Measurements from ENCODE around the gene BRD8. TPM values are rescaled to one million over a fixed set of nuclear protein-coding genes. Genes with fewer than 3 reads are reported as not detected.

Gene BRD8
- total and polyA plus RNA-seq, 10 of the 15 experiments (the other 5 are each of a cell fraction or from before 2014, with no cell fraction given): 28.1 to 78.5 (median 44.5) TPM

GRCh38 chr5:138163721-138164120 is 14.7 kb downstream of the BRD8 start (continued):
- TF ChIP-seq ZNF217 (IDR thresholded peaks at IDR 0.05): no peak
- no peak for TF ChIP-seq EED (IDR thresholded peaks at IDR 0.05; ENCODE audit: low read depth)
- no peak for TF ChIP-seq IRF4 (IDR thresholded peaks at IDR 0.05; ENCODE audit: low read depth, low read length)
- no peak for TF ChIP-seq DPF2 (IDR thresholded peaks at IDR 0.05)
- no peak for TF ChIP-seq SMARCA5 (IDR thresholded peaks at IDR 0.05)

- no TSS peak for BruUV-seq (replicated peaks)
- Histone ChIP-seq H3K9me3 (replicated peaks; ENCODE audit: control insufficient read depth, insufficient read depth, low read length) (no peaks in the 10 kb centered on the region), H3K9ac (ENCODE audit: control insufficient read depth, insufficient read depth, low read length) (no peak overlapping the region), H3K79me2 (ENCODE audit: control insufficient read depth, insufficient read depth, low read length) (no peaks in the 10 kb centered on the region), H3K4me2 (ENCODE audit: control insufficient read depth, insufficient read depth) (no peak overlapping the region), H4K20me1 (ENCODE audit: control insufficient read depth, insufficient read depth) (no peaks in the 10 kb centered on the region), H3K4me1 (ENCODE audit: control insufficient read depth, insufficient read depth, low read length) (no peaks in the 10 kb centered on the region), H3K36me3 (ENCODE audit: control insufficient read depth in 2 of 2, insufficient read depth in 2 of 2, low read length in 1 of 2) (peaks cover 21 to 47% of the 10 kb centered on the region in 2 experiments), H3K27ac (ENCODE audit: control insufficient read depth, insufficient read depth) (no peak overlapping the region), H2AFZ (ENCODE audit: control insufficient read depth, low read depth, low read length) (no peak overlapping the region), H3K27me3 (replicated peaks in 1 of 2; ENCODE audit: control insufficient read depth in 2 of 2, insufficient read depth in 2 of 2, low read length in 1 of 2) (no peaks in the 10 kb centered on the region), H3K4me3 (no peak overlapping the region)
- ATAC-seq: no peak
- ChIA-PET SMC1A (ENCODE audit: uncharacterized antibody, unreplicated experiment) (no interaction called here), RAD21 (ENCODE audit: unreplicated experiment) (no interaction called here), CTCF (no interaction called here), POLR2A (no interaction called here)
- in situ Hi-C loops (cut with MboI): no loop called here
- WGBS (ENCODE audit: insufficient coverage, insufficient replicate concordance, low lambda C conversion rate, missing lambda C conversion rate): 96% methylated on average over 4 of the region's 4 CpGs
- no peak for DNase-seq (ENCODE audit: low read depth, low spot score)
- intact Hi-C loops (cut with micrococcal nuclease; ENCODE audit: unreplicated experiment): no loop called here
- no peak for FAIRE-seq
- TF ChIP-seq TCF12 (IDR thresholded peaks at IDR 0.05; ENCODE audit: low read depth, low read length): no peak
- TF ChIP-seq NFYA (IDR thresholded peaks at IDR 0.05; ENCODE audit: borderline replicate concordance, low read depth, low read length): no peak
These were observed 17.7 kb downstream of the BRD8 start for GRCh38 chr5:138160706-138161105.

GRCh38 chr5:138159666-138160065 is 18.8 kb downstream of the BRD8 start:
- in situ Hi-C loops (cut with MboI) (no loop called here), intact Hi-C loops (cut with micrococcal nuclease; ENCODE audit: unreplicated experiment) (no loop called here)
- ChIA-PET RAD21 (ENCODE audit: unreplicated experiment) (no interaction called here), CTCF (no interaction called here), SMC1A (ENCODE audit: uncharacterized antibody, unreplicated experiment) (interaction anchor here (1.0 kb wide), 1 partner anchor 120 kb away, joined by 3 read pairs; no protein-coding TSS in a partner anchor), POLR2A (no interaction called here)
- Histone ChIP-seq H2AFZ (ENCODE audit: control insufficient read depth, low read depth, low read length) (no peak overlapping the region), H3K4me1 (ENCODE audit: control insufficient read depth, insufficient read depth, low read length) (no peaks in the 10 kb centered on the region), H3K27me3 (replicated peaks in 1 of 2; ENCODE audit: control insufficient read depth in 2 of 2, insufficient read depth in 2 of 2, low read length in 1 of 2) (no peaks in the 10 kb centered on the region), H3K36me3 (ENCODE audit: control insufficient read depth in 2 of 2, insufficient read depth in 2 of 2, low read length in 1 of 2) (peaks cover 14 to 39% of the 10 kb centered on the region in 2 experiments), H3K27ac (ENCODE audit: control insufficient read depth, insufficient read depth) (no peak overlapping the region), H3K79me2 (ENCODE audit: control insufficient read depth, insufficient read depth, low read length) (no peaks in the 10 kb centered on the region), H3K9ac (ENCODE audit: control insufficient read depth, insufficient read depth, low read length) (no peak overlapping the region), H4K20me1 (ENCODE audit: control insufficient read depth, insufficient read depth) (no peaks in the 10 kb centered on the region), H3K4me3 (no peak overlapping the region), H3K9me3 (replicated peaks; ENCODE audit: control insufficient read depth, insufficient read depth, low read length) (no peaks in the 10 kb centered on the region), H3K4me2 (ENCODE audit: control insufficient read depth, insufficient read depth) (no peak overlapping the region)
- no TSS peak for BruUV-seq (replicated peaks)
- 77% methylated on average over 5 of the region's 5 CpGs for WGBS (ENCODE audit: insufficient coverage, insufficient replicate concordance, low lambda C conversion rate, missing lambda C conversion rate)
- FAIRE-seq (no peak), ATAC-seq (no peak), DNase-seq (ENCODE audit: low read depth, low spot score) (no peak)
- TF ChIP-seq ELK1 (IDR thresholded peaks at IDR 0.05; ENCODE audit: low read depth, low read length) (no peak), PKNOX1 (IDR thresholded peaks at IDR 0.05) (no peak), NRF1 (conservative IDR thresholded peaks at IDR 0.05; ENCODE audit: low read depth, low read length) (no peak), HSF1 (IDR thresholded peaks at IDR 0.05; ENCODE audit: low read depth, low read length) (no peak), NFYB (IDR thresholded peaks at IDR 0.05; ENCODE audit: insufficient read depth, low read depth, low read length) (no peak), RCOR1 (conservative IDR thresholded peaks at IDR 0.05; ENCODE audit: low read depth, low read length) (no peak), TCF12 (IDR thresholded peaks at IDR 0.05; ENCODE audit: low read depth, low read length) (no peak), MAX (IDR thresholded peaks at IDR 0.05; ENCODE audit: low read depth, low read length) (no peak), ZBED1 (IDR thresholded peaks at IDR 0.05; ENCODE audit: borderline replicate concordance) (no peak)
